Stimulated activated naive CD8-positive, alpha-beta T cell treated with anti-CD3 and anti-CD28 coated beads, Interleukin-15, Interleukin-2, amounts not matched to agents 100 ng/mL and 50 ng/mL, for 24 hours (primary cell): ENCODE data around the gene CALD1.
A peak's percentile ranks its signal among the peaks of the same experiment; 100 is the strongest.

Source experiments
- H3K27ac Mint-ChIP-seq: one replicate; pipeline ENCODE4 v1.8.0; 2021; ENCODE audit warnings: mild to moderate bottlenecking, mixed read lengths
- H3K27me3 Mint-ChIP-seq: one replicate; pipeline ENCODE4 v1.8.0; 2021; ENCODE audit warnings: mixed read lengths
- H3K36me3 Mint-ChIP-seq: one replicate; pipeline ENCODE4 v1.8.0; 2021; ENCODE audit warnings: low read depth, mixed read lengths
- H3K4me1 Mint-ChIP-seq: one replicate; pipeline ENCODE4 v1.8.0; 2021; ENCODE audit warnings: low read depth, mixed read lengths
- H3K4me3 Mint-ChIP-seq: one replicate; pipeline ENCODE4 v1.8.0; 2021; ENCODE audit warnings: mild to moderate bottlenecking, mixed read lengths
- H3K9me3 Mint-ChIP-seq: one replicate; pipeline ENCODE4 v1.8.0; 2021; ENCODE audit warnings: mixed read lengths

The CALD1 gene, protein sequence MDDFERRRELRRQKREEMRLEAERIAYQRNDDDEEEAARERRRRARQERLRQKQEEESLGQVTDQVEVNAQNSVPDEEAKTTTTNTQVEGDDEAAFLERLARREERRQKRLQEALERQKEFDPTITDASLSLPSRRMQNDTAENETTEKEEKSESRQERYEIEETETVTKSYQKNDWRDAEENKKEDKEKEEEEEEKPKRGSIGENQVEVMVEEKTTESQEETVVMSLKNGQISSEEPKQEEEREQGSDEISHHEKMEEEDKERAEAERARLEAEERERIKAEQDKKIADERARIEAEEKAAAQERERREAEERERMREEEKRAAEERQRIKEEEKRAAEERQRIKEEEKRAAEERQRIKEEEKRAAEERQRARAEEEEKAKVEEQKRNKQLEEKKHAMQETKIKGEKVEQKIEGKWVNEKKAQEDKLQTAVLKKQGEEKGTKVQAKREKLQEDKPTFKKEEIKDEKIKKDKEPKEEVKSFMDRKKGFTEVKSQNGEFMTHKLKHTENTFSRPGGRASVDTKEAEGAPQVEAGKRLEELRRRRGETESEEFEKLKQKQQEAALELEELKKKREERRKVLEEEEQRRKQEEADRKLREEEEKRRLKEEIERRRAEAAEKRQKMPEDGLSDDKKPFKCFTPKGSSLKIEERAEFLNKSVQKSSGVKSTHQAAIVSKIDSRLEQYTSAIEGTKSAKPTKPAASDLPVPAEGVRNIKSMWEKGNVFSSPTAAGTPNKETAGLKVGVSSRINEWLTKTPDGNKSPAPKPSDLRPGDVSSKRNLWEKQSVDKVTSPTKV

DNA sequence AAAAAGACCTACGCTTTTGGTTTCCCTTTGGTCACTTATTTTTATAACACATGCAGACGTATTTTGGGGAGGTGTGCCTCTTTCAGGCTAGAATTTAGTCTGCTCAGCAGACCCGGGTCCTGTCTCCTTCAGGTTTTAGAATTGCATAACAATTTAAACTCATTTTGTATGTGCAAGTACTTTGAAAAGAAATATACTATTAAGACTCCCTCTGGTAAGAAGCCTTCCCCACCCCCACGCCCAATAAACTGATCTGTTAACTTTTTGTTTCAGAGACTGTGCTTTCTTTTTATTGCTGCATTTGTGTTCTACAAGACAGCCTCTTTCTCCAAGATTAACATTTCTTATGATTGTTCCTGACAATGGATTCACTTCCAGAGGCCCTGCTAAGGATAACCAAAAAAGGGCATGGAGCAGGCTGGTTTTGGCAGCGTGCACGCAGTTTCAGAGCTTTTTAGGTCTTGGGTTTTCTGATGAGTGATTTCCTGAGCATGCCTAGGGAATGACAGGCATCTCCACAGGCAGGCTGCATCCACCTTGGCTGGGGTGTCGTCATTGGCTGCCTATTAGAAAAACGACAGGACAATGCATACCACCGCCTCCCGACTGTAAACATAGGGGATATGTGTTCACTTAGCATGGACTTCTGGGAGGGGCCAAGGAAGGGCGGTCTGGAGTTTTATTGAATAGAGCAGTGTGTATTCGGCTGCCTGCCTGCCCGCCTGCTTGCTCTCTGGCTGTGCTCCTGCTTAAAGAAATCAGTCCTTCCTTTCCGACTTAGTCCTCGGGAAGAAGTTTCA, at the start of gene CALD1:
CALD1 (plus strand) TSS at position 694 of the 800 bp plus-strand sequence. CDS start 88,100 bp downstream, outside the sequence.
- Mint-ChIP-seq H3K4me3 (no peak within 1 kb of the TSS), H3K27me3 (peaks cover 7% of the 10 kb centered on the region), H3K27ac (no peak within 1 kb of the TSS), H3K36me3 (no peaks in the 10 kb centered on the region), H3K4me1 (peaks cover 8% of the 10 kb centered on the region), H3K9me3 (no peaks in the 10 kb centered on the region)

- Mint-ChIP-seq H3K4me1 (peaks cover 12% of the 10 kb centered on the region), H3K36me3 (no peaks in the 10 kb centered on the region), H3K9me3 (no peaks in the 10 kb centered on the region), H3K4me3 (no peak overlapping the region), H3K27me3 (no peaks in the 10 kb centered on the region), H3K27ac (no peak overlapping the region)
These were observed 49.5 kb upstream of the CALD1 start for GRCh38 chr7:134729895-134730294.

GRCh38 chr7:134730411-134730829, 49.0 kb upstream of the CALD1 start:
- H3K36me3 Mint-ChIP-seq = no peaks in the 10 kb centered on the region
- no peak overlapping the region for H3K4me3 Mint-ChIP-seq
- H3K27me3 Mint-ChIP-seq = no peaks in the 10 kb centered on the region
- H3K9me3 Mint-ChIP-seq = no peaks in the 10 kb centered on the region
- peaks cover 12% of the 10 kb centered on the region for H3K4me1 Mint-ChIP-seq
- no peak overlapping the region for H3K27ac Mint-ChIP-seq

- Mint-ChIP-seq H3K4me3 (no peak overlapping the region), H3K36me3 (no peaks in the 10 kb centered on the region), H3K27me3 (no peaks in the 10 kb centered on the region), H3K4me1 (peaks cover 15% of the 10 kb centered on the region), H3K9me3 (no peaks in the 10 kb centered on the region), H3K27ac (peak overlapping the region; percentile 80)
These were observed 47.8 kb upstream of the CALD1 start for GRCh38 chr7:134731616-134732015.

GRCh38 chr7:134732728-134733127, 46.7 kb upstream of the CALD1 start:
- H3K27me3 Mint-ChIP-seq = no peaks in the 10 kb centered on the region
- H3K27ac Mint-ChIP-seq = peak overlapping the region; percentile 45
- H3K4me3 Mint-ChIP-seq = no peak overlapping the region

GRCh38 chr7:134736381-134736780, 43.1 kb upstream of the CALD1 start:
- no peaks in the 10 kb centered on the region for H3K27me3 Mint-ChIP-seq
- no peaks in the 10 kb centered on the region for H3K36me3 Mint-ChIP-seq
- H3K4me1 Mint-ChIP-seq = peaks cover 21% of the 10 kb centered on the region
- H3K9me3 Mint-ChIP-seq = no peaks in the 10 kb centered on the region
- no peak overlapping the region for H3K27ac Mint-ChIP-seq
- H3K4me3 Mint-ChIP-seq = no peak overlapping the region

More at GRCh38 chr7:134732728-134733127, 46.7 kb upstream of the CALD1 start:
- H3K4me1 Mint-ChIP-seq = peaks cover 20% of the 10 kb centered on the region
- no peaks in the 10 kb centered on the region for H3K36me3 Mint-ChIP-seq
- no peaks in the 10 kb centered on the region for H3K9me3 Mint-ChIP-seq

GRCh38 chr7:134737566-134738345, 41.7 kb upstream of the CALD1 start:
- H3K36me3 Mint-ChIP-seq = no peaks in the 10 kb centered on the region

DNA sequence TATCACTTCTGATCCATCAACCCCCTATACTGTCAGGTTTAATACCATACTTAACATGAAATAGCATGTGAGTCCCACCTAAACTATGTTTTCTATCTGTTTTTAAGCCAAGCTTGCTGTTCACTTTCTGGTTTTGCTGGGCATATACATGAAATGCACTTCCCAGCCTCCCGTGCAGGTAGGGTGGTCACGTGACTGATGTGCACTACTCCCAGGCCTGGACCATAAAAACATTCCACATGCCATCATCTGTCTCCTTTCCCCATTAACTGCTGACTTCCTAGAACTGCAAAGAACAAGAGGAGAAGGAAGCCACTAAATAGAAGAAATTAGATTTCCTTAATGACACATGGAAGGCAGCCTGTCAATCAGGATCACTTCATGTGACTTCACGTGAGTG, 40.1 kb upstream of the CALD1 start:
- Mint-ChIP-seq H3K27me3 (no peaks in the 10 kb centered on the region), H3K4me3 (no peak overlapping the region), H3K27ac (no peak overlapping the region), H3K36me3 (no peaks in the 10 kb centered on the region), H3K9me3 (no peaks in the 10 kb centered on the region), H3K4me1 (peaks cover 17% of the 10 kb centered on the region)

More at GRCh38 chr7:134737566-134738345, 41.7 kb upstream of the CALD1 start:
- Mint-ChIP-seq H3K4me1 (peaks cover 17% of the 10 kb centered on the region), H3K27ac (peak overlapping the region; percentile 89), H3K9me3 (no peaks in the 10 kb centered on the region), H3K27me3 (no peaks in the 10 kb centered on the region), H3K4me3 (no peak overlapping the region)

- no peak overlapping the region for H3K4me3 Mint-ChIP-seq
- H3K27me3 Mint-ChIP-seq = no peaks in the 10 kb centered on the region
- no peak overlapping the region for H3K27ac Mint-ChIP-seq
- H3K36me3 Mint-ChIP-seq = no peaks in the 10 kb centered on the region
- peaks cover 17% of the 10 kb centered on the region for H3K4me1 Mint-ChIP-seq
- no peaks in the 10 kb centered on the region for H3K9me3 Mint-ChIP-seq
These were observed 39.1 kb upstream of the CALD1 start for GRCh38 chr7:134740376-134740775.

- H3K4me1 Mint-ChIP-seq = peaks cover 14% of the 10 kb centered on the region
- no peaks in the 10 kb centered on the region for H3K9me3 Mint-ChIP-seq
- no peaks in the 10 kb centered on the region for H3K27me3 Mint-ChIP-seq
- no peak overlapping the region for H3K4me3 Mint-ChIP-seq
- no peaks in the 10 kb centered on the region for H3K36me3 Mint-ChIP-seq
- no peak overlapping the region for H3K27ac Mint-ChIP-seq
These were observed 37.4 kb upstream of the CALD1 start for GRCh38 chr7:134741907-134742635.

GRCh38 chr7:134742688-134743350, 36.6 kb upstream of the CALD1 start:
- Mint-ChIP-seq H3K4me1 (peaks cover 8% of the 10 kb centered on the region), H3K27me3 (no peaks in the 10 kb centered on the region), H3K36me3 (no peaks in the 10 kb centered on the region), H3K9me3 (no peaks in the 10 kb centered on the region), H3K27ac (no peak overlapping the region), H3K4me3 (no peak overlapping the region)

GRCh38 chr7:134744569-134744968, 34.9 kb upstream of the CALD1 start:
- no peaks in the 10 kb centered on the region for H3K27me3 Mint-ChIP-seq
- no peaks in the 10 kb centered on the region for H3K9me3 Mint-ChIP-seq
- no peaks in the 10 kb centered on the region for H3K36me3 Mint-ChIP-seq
- no peak overlapping the region for H3K4me3 Mint-ChIP-seq
- H3K4me1 Mint-ChIP-seq = no peaks in the 10 kb centered on the region
- no peak overlapping the region for H3K27ac Mint-ChIP-seq

GRCh38 chr7:134747326-134747725, 32.1 kb upstream of the CALD1 start:
- Mint-ChIP-seq H3K27ac (no peak overlapping the region), H3K9me3 (no peaks in the 10 kb centered on the region), H3K4me3 (no peak overlapping the region), H3K36me3 (no peaks in the 10 kb centered on the region), H3K27me3 (no peaks in the 10 kb centered on the region), H3K4me1 (peaks cover 16% of the 10 kb centered on the region)
